HG03520 (cell line): ENCODE measurements around the gene MYH8.

Source experiments
- ATAC-seq: cut with Tn5 transposase; IDR thresholded peaks from one replicate; pipeline ENCODE4 v1.9.1; 2021; ENCODE audit warnings: mild to moderate bottlenecking, moderate library complexity; ENCODE audit not compliant: unreplicated experiment

Gene MYH8

GRCh38 chr17:10421900-10422542 lies at the start of gene MYH8:
TSS of gene MYH8 (minus strand) at chr17:10421950. CDS start at chr17:10420227, 1,723 bp downstream.
- ATAC-seq = no peak

- no peak for ATAC-seq
Measured at GRCh38 chr17:10469459-10469858, 47.7 kb upstream of the MYH8 start, which contains the start of gene MYH4. TSS of gene MYH4 (minus strand) at chr17:10469559. CDS start at chr17:10466745, 2,814 bp downstream.

DNA sequence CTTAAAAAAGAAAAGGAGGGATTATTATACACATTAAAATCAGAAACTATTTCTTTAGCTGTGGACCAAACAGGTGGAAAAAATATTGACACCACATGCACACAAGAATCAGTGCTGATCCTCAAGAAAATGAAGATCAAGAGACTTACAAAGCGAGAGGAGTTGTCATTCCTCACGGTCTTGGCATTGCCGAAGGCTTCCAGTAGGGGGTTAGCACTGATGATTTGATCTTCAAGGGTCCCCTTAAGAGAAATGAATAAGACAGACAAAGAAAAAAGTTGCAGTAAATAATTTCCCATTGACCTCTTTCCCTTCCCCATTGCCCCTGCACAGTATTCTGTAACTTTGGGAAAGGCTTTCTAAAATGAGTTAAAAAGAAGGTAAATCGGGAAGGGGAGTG lies 41.7 kb upstream of the MYH8 start:
- no peak for ATAC-seq

DNA sequence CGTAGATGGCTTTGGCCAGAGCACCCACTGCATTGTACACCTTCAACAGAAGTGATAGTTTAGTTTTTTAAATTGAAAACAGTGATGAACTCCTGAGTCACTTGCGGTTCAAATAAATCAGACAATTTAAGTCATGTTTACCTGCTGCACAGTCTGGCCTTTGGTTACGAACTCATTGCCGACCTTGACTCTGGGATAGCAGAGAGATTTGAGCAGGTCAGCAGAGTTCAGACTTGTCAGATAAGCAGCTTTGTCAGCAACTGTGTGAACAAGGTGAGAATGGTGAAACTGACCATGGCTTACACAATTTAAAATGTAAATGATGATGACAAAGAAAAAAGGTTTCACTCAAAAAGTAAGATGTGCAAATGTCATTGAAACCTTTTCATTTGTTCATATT lies 38.3 kb upstream of the MYH8 start:
- ATAC-seq = no peak

DNA sequence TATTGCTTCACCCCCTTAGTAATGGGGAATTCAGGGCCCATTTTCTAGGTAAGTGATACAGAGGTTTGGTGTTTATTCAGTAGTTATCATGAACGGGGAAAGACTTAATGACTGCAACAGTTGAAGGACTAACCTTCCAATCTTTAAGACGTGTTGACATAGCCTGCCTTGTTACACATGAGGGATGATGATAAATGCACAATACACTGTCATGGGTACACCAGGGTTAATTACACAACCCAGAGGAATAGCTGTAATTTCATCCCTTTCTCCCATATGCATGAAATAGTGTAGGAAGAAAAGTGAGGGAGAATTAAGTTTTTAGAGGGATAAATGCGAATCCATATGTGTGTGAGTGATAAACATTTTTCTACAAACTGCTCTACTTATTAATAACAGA lies 37.0 kb upstream of the MYH8 start:
- no peak for ATAC-seq

GRCh38 chr17:10457952-10458351 lies 36.2 kb upstream of the MYH8 start:
- ATAC-seq = no peak

DNA sequence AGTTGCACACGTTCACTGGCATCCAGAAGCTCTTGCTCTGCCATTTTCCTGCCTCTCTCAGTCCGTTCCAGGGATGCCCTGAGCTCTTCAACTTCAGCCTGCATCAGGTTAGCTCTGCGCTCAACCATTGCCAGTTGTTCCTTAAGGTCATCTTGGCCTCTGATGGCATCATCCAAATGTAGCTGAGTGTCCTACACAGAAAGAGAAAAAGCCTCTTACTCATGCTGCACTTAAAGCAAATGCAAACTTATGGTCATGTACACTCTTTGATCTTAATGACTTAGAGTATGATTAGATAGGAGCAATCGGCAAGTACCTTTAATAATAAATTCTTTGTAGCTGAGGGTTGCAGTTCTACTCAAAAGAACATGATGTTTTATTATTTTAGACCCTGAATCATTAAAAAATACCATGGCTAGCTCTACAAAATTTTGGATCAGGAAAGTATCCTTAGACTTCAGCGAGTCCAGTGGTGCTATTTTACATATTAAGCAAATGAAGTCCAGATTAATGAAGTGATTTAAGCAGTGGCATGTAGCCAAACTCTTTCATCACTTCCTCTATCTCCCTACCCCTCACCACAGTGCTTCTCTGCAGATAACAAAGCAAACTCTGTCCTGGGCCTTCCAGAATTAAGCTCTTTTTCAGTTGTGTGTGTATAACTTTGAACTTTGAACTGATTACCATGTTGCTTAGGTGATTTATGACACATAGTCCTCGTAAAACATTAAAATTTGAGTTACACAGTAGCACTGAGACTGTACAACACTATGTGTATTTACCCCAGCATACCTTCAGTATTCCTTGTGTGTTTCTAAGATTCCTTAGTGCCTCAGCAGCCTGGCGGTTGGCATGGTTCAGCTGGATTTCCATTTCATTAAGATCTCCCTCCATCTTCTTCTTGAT lies 25.5 kb upstream of the MYH8 start:
- no peak for ATAC-seq

DNA sequence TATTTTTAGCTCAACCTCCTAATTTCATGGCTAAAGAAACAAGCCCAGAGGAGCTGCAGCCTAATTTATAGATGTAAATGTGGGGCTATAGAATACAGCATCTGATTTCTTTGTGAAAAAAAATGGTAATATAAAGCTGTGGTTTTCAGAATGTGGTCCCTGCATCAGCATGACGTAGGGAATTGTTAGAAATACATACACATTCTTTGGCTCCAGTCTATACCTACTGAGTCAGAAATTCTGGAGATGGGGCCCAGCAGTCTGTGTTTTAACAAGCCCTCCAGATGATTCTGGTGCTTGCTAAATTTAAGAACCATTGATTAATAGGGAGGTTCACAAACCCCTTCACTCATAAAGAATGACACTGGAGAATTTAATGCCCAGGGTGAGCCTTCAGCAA lies 18.1 kb upstream of the MYH8 start:
- ATAC-seq = no peak

GRCh38 chr17:10435096-10435495 lies 13.3 kb upstream of the MYH8 start:
- ATAC-seq = no peak

GRCh38 chr17:10429421-10430045 lies 7.8 kb upstream of the MYH8 start:
- ATAC-seq = no peak

DNA sequence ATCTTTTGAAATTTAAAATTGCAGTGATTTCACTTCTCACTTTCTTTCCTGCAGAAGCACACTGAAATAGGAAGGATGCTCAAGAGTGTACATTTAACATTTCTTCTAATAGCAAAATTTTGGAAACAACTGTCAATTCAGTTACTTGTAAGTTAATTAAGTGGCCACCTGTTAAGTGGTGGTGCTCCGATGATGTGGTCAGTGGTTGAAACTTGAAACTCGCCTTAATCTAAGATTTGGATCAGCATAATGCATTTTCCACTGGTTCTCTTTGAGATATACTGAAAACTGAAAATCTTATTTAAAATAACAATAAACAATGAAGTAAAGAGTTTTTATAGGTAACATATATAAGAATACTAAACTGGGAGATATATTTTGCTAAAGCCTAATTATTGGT lies 7.0 kb upstream of the MYH8 start:
- no peak for ATAC-seq

DNA sequence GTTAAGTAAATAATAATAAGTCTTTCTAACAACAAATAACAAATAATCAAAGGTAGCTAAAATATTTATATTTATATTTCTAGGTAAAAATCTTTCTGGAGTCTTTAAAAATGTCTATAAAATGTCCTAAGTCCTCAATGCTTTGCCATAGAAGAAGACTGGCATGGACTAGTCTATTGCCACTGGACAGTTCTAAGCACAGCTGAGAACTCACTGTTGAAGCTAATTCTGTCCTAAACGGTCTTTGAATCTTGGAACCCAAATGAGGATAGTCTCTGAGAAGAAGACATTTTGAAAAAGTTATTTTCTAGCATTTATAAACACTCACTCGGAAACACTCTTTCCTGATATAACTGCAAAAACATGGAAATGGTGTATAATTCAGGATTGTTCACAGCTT lies 539 bp downstream of the MYH8 start:
- ATAC-seq = no peak

DNA sequence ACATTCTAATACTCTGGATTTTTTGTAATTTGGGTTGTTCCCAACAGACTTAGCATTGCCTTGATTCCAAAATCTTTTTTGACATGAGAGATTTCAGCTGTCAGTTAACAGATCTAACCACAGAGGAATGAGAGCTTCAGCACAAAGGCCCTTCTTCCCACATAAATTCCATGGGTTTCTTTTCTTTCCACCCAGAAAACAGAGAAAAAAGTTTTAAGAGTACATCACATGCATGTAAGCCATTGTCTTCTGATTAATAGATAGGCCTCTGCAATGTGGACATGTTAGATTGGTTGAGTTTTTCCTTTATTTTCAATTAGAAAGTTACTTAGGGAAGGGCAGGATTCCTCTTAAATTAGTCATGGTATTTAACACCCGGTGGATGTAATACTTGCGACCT lies 939 bp downstream of the MYH8 start:
- no peak for ATAC-seq

DNA sequence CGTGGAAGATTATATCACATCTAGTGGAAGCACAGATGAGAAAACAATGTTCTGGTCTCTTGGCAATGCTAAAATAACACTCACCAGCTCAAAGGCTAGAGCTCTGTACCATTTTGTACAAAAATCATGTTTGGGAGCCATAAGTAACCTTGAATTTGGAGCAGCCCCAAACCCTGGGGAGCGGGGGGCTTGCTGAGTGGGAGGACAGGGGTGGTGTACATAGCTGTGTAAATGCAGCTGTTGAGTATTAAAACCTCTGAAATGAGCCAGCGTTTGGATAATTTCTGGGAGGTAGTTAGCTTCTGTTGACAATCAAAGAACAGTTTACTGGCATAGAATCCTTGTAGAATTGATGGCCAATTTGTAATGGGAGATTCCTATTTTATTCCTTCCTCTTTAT lies 4.3 kb downstream of the MYH8 start:
- no peak for ATAC-seq

DNA sequence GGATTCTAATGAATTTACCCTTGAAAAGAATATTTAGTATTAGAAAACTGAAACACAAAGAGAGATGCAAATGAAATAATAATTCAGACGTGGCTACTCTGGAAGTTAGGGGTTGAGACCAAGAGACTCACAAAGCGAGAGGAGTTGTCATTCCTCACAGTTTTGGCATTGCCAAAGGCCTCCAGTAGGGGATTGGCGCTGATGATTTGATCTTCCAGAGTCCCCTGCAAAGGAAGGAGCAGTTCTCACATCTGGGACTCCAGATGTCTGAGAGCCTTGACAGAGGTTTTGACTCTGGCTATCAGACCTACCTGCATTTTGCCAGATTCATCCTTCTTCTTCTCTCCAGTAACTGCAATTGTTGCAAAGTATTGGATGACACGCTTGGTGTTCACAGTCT lies 6.6 kb downstream of the MYH8 start:
- ATAC-seq = no peak

GRCh38 chr17:10403589-10403988 lies 18.2 kb downstream of the MYH8 start:
- no peak for ATAC-seq

DNA sequence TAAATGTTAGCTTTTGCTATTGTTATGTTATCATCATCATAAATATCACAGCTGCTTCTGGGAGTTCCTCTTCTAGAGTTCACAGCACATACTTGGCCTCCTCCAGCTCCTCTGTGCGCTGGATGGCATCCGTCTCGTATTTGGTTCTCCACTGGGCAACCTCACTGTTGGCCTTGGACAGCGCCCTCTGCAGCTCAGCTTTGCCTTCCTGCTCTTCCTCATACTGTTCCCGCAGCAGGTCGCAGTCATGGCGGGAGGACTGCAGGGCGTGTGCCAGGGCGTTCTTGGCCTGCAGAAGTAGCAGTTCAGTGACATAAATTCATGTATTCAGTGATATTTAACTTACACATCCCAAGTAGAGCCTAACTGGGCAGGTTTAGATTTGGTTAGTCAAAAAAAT lies 23.4 kb downstream of the MYH8 start:
- no peak for ATAC-seq

- ATAC-seq = no peak
Measured at GRCh38 chr17:10396524-10397163, 25.1 kb downstream of the MYH8 start.

DNA sequence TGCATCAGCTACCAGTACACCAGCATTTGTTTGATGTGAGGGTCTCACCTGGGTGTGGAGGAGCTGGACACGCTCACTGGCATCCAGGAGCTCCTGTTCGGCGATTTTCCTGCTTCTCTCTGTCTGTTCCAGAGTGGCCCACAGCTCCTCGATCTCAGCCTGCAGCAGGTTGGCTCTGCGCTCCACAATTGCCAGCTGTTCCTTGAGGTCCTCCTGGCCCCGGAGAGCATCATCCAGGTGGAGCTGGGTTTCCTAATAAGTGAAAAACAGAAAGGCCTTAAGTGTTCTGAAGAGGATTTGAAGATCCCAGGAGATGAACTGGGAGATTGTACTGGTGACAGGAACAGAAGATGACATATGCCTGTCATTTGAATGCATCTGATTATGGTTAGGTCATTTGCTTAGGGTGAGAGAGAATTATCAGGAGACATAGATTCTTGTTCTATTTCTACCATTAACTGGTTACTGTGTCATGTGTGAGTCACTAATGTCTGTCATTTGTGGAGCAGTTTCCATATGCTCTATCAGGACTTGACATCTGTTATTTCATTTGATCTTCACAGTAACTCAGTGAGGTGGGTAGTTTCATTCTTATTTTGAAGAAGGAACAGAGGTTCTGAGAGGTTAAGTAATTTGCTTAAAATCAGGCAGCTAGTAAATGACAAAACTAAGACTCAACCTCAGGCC lies 27.4 kb downstream of the MYH8 start:
- no peak for ATAC-seq

- no peak for ATAC-seq
Measured at GRCh38 chr17:10392880-10393279, 28.9 kb downstream of the MYH8 start.

DNA sequence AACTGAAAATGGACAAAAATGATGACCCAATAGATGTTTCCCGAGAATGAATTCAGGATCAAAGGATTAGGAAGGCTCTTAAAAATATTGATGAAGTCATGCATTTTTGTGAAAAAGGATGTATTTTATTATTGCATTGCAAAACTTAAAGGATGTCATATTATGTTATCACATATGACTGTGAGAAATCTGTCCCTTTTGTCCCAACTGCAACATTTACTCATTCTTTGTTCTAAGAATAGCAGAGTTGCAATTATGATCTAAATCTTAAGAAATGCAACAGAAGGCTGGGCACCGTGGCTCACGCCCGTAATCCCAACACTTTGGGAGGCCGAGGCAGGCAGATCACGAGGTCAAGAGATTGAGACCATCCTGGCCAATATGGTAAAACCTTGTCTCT lies 35.9 kb downstream of the MYH8 start:
- no peak for ATAC-seq
